Right renal cortex interstitium (tissue), 3 donors: Measurements from ENCODE around the gene GLRA3. TPM values are rescaled to one million over a fixed set of nuclear protein-coding genes. Genes with fewer than 3 reads are reported as not detected.
"Not testable (repeated sequence)": the region's sequence is repeated elsewhere in the genome, so short reads cannot be mapped to it uniquely, and the experiment has no call there.

ENCODE experiments used
- DNase-seq, 3 donors: peaks; one replicate each; pipeline ENCODE4 v3.0.0-alpha.2; 2013; ENCODE audit warnings: low read depth in 3 of 3, low spot score in 2 of 3
- polyA plus RNA-seq, 3 donors: library from polyadenylated mRNA; unstranded; fragments of 120-200 nt; gene quantifications; one replicate each; pipeline ENCODE4 v1.2.1, GENCODE V29; 2013; ENCODE audit not compliant: insufficient read length in 3 of 3

Gene GLRA3
- polyA plus RNA-seq, 3 donors, result 0.03 to 0.07 TPM; not detected in 1

DNA sequence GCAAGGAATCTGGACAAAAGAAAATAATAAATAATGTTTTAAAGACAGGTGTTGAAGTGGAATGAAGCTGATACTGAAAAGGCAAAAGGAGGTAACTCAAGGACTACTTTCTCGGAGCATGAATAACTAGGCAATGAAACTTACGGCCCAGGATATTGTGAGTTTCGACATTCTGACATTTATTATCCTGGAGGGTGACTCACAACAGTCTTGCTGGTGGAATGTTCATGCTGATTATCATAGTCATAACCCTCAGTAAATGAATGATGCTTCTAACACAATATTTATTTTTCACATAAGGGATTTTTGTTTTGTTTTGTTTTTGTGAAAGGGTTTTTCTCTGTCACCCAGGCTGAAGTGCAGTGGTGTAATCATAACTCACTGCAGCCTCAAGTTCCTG is 159.8 kb downstream of the GLRA3 start:
- DNase-seq, result no peak

DNA sequence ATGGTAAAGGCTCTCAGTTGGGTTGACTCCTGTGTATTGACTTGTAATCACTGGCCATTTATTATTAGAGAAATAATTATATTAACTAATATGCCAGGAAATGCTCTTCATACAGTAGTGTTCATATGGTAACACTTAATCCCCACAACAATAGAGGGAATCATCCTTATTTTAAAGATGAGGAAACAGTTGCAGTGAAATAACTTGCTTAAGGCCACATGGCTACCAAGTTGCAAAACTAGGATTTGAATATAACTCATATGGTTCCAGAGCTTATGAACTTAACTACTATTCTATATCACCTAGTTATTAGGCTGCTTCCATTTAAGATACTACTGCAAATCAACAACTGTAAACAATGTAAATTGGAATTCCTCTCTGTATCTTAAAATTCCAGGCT is 163.2 kb downstream of the GLRA3 start:
- no peak for DNase-seq

DNA sequence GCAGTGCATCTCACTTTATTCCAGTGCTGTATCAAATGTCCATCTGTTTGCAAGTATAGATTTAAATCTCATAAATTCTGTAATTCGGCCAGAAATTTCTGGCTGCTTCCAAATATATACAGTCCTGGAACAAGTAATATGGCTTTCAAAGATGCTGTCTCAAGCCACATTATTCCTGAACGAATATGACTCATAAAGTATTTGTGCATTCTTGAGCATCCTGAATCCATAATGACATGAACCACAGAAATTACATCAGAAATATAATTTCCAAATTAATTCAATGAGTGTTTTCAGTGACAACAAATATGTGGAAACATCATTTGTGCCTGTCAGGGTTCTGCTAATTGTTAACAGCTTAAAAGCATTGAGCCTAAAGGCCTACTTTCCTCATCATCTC is 165.8 kb downstream of the GLRA3 start:
- DNase-seq, result no peak

DNA sequence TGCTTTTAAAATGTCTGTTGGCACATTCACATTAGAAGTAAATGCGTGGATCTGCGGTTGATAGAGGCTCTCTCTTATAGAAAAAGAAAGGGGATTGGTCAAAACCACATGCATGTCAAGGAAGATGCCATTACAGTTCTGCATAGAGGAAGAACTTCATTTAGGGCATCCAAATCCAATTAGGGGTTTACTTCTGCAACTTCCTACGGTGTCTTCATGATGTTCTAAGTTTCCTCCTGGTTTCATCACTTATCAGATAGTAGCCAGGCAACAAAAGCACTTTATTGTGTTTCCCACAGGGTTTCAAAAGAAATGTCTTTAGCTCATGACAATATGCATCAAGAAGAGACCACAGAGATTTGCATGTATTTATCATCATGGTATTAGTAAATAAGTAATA is 170.8 kb downstream of the GLRA3 start:
- no peak for DNase-seq

DNA sequence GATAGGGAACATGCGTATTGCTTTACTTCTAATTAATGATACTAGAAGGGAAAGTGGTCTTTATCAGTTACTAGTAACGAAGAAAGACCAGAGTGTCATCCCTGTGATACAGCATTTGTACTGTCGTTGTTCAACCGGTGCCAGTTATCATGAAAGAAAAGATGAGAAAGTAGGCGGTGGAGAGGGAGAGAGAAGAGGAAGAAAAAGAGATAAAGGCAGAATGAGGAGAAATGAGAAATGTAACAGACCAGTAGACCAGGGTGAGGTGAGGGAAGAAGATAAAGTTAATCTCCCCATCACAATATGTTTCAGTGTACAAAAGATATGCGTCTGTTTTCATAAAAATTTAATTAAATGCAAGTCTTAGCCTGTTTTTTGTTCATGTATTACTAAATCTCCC is 171.6 kb downstream of the GLRA3 start:
- no peak for DNase-seq

DNA sequence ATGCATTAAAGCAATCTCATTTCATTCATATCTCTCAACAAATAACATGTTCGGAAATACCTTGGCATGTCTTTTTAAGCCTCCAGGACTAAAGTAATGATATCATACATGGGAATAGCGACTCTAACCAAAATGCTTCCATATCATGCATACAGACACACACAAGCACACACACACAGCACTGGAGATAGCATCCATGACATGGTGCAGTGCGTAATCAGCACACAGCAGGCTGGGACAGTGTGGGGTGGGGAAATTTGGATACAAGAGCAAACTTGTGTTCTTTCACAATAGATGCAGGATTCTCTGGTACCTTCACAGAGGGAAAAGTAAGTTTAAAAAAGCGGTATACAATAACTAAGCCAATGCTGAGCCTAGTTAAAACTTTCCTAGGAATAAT is 174.4 kb downstream of the GLRA3 start:
- no peak for DNase-seq

DNA sequence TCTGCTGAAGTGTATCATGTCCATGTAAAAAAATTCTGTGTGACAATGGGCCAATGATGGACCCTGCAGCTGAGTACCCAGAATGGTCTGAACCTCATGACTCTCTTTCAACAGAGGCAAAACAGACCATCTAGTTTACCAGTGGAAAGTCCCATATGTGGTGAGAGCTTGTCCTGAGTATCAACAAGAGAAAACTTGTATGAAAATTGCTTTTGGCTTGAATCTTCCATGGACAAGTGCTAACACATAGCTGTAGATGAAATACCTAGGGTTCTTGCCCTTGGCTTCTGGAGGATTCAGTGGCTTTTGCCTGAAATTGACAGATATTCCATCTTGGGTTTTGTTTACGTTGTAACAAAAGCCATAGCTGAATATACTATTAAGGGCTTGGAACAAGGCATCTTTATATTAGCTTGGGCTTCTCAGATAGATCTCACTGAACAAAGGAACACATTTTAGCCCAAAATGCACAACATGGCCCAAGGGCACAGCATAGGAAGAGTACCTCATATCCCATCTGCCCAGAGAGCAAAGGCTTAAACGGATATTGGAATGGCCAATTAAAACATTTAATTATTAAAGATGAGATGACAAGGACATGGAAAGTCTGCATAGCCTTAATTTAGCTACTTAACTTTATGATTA is 178.2 kb downstream of the GLRA3 start:
- no peak for DNase-seq

DNA sequence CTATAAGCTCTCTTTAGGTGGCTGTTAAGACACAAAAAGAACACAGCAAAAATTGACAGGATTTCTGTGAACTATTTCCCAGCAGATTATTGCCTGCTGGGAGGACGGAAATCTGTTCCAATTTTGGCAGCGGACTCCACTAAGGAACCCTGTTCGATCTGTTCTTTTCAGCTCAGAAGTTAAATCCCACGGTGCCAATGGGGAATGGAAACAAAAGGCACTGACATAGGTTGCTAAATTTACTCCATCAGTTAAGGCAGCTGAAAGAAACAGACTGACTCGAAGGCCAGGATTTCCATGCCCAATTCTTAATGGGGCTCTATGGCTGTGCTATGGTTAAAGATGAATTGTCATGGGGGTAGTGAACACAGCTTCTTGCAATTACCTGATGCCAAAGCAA is 180.2 kb downstream of the GLRA3 start:
- DNase-seq, result no peak

DNA sequence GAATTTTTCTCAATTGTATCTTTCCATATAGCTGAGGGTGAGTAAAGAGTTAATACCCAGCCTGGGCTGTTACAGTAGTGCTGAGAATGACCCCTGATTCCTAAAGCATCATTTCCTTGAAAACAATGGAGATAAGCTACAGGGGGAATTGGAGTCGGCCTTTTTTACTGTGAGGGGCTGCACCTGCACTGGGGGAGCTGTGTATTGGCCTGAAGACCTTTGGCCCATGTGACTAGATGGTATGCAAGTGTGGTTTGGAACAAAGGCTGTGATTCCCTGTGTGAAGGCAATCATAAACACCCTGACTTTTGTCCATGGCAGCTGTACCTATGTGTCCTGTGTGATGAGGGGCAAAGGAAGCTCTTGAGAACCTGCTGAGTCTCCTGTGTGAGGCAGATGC is 182.7 kb downstream of the GLRA3 start:
- DNase-seq, result no peak

DNA sequence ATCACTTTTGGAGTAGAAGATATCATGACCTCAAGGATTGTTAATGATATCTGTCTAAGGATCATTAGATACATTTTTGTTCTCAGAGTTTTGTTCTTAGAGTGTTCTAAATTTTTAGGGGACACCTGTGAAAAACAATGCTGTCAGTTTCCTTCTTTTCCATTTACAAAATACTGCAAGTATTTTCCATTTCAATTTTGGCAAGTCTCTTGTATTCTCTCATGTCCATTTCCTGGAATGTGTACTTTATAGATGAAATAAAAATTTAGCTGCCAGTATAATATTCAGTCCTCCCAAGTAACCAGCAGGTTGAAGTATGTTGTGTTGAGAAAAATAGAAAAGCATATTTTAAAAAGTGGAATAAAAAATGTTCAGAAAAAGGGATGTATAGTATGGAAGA is 188.9 kb downstream of the GLRA3 start:
- DNase-seq, result no peak

DNA sequence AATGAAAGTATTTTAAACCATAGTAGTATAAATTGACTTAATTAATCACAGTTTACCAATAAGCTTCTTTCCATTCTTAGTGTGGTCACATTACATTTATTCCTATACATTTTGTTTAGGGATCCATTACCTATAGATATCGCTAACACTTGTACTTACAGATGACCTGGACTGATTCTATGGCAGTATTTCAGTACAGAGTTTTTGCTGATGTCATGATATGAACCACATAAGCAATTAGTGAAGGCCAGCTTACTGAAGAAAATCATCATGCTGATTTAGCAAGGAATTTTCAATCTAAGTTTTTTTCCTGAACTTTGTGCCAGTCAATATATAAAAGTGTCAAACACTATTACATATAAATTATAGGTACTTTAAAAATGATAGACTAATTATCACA is 193.3 kb downstream of the GLRA3 start:
- DNase-seq, result no peak

DNA sequence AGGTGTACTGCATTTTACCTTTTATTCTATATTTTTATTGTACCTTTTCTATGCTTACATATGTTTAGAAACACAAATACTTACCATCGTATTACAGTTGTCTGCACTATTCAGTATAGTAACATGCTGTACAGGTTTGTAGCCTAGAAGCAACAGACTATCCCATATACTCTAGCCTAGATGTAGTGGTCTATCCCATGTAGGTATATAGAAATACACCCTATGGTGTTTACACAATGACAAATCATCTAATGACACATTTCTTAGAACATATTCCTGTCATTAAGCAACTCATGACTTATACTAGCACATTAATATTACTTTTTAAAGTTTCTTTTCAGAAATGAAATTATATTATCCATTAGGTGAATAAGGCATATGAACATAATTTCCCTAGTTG is 195.6 kb downstream of the GLRA3 start:
- no peak for DNase-seq

DNA sequence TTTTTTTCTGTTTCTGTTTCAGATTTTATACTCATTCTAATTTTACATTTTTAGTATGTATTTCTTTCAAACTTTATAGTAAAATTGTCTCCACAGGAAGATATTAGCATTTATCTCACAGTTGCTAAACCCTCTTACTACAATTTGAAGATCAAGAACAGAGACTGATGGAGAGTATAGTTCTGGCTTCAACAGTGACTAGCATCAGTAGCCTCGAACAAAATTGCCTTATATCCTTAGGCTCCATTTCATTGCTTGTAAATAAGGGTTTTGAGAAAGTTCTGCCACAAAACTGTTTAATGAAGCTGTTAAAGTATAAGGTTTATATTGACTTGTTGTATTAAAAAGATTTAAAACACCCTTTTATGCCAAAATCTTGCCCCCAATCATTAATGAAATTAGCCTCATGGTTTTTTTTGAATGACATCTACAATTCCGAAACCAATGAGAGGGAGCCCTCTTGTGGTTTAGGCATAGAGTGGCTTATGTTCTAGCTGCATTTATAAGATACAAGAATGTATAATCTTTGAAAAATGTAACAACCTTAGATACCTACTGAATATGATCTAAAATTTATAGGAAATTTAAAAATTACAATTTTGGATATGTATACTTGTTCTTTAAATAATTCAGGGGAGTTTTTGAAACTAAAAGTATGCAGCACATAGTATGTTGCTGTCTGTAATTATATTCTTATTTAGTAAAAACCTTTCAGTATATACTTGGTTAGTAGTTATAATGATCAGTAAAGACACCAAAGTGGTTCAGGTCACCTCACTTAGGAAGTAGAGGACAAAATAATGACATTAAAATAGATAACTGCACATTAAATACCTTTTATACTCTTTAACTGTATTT is 196.9 kb downstream of the GLRA3 start:
- peak in 2 of 3 donors; percentile 24 to 29 for DNase-seq

DNA sequence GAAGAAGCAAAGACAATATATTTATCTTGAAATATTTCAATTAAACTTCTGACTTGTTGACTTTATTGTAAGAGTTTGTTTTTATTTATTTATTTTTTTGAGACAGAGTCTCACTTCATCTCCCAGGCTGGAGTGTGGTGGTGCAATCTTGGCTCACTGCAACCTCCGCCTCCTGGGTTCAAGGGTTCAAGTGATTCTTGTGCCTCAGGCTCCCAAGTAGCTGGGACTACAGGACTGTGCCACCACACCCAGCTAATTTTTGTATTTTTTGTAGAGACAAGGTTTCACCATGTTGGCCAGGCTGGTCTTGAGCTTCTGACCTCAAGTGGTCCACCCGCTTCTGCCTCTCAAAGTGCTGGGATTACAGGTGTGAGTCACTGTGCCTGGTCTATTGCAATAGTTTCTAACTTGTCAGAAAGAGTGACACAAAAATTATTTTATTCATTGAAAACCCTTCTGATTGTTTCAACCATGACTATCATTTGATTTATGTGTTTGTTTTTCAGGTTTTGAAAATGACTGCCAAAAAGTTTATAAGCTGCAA is 199.1 kb downstream of the GLRA3 start:
- DNase-seq, result not testable (repeated sequence)

DNA sequence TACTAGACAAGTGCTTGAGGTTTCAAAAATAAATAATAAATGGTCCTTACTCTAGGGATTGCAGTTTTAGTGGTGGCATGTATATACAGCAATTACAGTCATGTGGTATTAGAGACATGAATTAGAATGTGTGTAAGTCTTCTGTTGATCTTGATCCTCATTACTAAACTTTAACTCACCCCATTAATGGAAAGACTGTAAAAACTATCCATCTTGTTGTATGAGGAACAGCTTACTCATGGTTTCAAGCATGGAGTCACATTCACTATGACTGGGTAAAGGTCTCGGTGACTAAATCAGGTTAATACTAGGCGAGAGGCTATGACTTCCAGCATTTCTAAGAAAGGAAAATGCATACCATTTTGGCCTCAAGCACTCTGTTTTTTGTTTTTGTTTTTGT is 199.8 kb downstream of the GLRA3 start:
- no peak for DNase-seq

DNA sequence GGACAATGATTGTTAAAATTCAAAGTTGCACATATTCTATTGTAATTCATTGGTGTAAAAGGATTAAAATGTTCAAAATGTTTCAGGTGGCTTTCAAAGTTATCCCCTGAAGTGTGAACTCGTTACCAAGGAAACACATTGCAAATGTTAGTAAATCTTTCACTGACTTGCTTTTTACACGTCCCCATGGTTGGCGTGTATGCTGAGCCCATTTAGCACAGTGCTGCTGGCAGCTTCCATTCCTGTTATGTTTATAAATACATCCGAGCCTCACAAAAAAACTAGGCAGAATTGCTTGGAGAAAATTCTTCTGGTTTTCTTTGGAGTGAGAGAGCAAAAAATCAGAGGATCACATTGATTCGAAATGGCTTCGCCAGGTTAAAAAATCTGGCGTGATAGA is 200.9 kb downstream of the GLRA3 start:
- no peak for DNase-seq

DNA sequence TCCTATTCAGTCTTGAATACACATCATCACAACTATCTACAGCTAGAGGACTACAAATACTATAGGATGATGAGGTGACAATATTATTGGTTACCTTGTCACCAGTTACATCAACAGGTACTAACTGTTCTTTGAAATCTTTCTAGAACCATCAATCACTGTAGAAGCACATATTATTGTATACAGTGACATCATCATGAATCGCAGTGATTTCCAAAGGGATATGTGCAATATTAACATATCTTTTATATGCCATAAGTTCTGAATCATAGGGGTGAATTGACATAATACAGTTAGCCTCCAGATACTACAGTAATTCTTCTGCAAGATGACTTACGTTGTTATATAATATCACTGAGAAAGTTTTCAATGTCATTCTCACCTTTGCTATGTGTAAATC is 201.6 kb downstream of the GLRA3 start:
- DNase-seq, result no peak

DNA sequence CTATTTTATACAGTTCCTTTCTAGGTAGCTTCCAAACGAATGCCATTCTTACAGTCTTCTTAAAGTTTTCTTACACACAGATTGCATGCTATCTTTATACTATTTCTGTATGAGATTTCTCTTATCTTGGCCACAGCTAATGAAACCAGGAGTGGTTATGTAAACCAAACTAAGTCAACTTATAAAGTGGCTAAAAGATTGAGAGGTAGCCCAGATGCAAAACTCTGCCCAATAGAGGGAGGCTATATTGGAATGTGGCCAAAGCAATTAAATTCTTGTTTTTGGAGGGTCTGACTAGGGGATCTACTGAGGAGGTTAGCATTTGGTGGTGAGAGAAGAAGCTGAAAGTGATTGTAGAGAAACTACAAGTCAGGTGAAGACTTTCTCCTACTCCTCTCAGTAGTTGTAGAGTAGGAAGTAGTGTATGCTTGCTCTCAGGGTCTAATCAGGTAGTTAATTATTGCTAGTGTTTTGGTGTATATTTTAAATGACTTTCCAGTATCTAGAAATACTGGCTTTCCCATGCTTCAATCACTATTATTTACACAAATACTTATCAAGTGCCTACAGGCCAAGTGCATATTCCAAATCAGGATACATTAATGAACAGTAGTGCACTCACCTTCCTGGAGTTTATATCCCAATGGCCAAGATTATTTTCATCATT is 202.6 kb downstream of the GLRA3 start:
- no peak for DNase-seq

DNA sequence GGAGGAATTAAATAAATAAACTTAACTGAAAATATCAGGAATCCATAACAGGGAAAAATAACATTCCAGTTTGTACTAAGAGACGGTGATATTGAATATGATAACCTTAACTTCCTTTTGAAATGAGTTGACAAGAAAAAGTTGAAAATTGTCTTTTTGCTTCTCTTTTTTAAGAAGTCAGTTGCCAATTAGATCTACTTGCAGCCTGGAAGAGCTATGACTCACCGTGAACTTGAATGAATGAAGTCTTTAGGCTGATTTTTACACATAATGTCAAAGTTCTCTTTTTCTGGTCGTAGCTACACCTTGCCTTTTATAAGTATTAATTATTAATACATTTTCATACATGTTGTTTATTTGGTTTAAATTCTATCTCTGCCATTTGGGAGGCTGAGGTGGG is 212.4 kb downstream of the GLRA3 start:
- no peak for DNase-seq

DNA sequence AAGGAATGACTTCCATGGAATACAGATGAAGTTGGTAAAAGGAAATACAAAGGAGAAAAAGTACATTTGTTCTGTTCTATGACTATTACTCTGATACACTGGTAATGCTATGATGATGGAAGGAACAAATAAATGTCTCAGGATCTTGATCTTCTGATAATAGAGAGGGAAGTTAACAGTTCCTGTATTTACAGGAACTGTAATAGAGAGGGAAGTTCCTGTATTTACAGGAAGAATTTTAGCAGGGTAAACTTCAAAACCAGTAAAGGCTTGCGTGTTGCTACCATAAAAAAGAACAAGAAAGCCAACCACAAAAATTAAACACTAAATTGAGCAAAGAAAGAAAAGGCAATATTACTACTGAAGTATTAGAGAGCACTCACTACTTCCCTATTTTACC is 215.1 kb downstream of the GLRA3 start:
- DNase-seq, result no peak

DNA sequence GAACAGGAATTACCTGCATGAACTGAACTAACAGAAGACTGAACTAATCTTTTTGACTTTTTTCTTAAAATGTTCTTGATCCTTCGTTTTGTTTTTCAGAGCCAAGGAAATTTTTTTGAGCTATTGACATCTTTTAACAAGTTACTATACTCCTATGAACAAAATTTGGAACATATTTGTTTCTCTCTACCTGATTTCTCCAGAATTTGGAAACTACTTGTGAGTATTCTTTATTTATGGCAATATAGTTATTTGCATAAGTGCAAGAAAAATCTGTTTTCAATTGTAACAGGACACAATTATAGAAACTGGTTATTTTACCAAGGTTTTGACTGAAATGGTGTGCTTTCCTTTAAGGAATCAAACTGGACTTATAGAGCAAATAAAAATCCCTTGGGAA is 217.3 kb downstream of the GLRA3 start:
- no peak for DNase-seq

DNA sequence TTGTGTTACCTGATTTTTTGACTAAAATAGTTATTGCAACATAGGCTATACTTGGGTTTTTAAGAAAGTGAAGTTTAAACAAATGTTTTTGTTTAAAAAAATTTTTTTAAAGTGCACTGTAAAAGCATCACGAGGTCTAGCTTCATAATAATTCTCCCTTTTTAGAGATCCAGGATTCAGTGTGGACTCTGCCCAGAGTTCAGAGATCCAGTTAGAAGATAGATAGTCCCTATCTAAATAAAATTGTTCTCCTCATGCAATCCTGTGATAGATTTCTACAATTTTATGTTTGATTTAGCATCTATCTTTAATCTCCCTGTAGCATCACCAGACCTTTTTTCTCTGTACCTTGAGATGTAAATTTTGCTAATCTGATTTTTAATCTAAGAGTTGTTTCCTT is 221.3 kb downstream of the GLRA3 start:
- no peak for DNase-seq
